ENCODE measurements around the gene MCAM. TPM values are rescaled to one million over a fixed set of nuclear protein-coding genes. Genes with fewer than 3 reads are reported as not detected.

MCAM gene
- total RNA-seq, 4 donors from 2014 or later = 613 to 1,211 (median 746) TPM

DNA sequence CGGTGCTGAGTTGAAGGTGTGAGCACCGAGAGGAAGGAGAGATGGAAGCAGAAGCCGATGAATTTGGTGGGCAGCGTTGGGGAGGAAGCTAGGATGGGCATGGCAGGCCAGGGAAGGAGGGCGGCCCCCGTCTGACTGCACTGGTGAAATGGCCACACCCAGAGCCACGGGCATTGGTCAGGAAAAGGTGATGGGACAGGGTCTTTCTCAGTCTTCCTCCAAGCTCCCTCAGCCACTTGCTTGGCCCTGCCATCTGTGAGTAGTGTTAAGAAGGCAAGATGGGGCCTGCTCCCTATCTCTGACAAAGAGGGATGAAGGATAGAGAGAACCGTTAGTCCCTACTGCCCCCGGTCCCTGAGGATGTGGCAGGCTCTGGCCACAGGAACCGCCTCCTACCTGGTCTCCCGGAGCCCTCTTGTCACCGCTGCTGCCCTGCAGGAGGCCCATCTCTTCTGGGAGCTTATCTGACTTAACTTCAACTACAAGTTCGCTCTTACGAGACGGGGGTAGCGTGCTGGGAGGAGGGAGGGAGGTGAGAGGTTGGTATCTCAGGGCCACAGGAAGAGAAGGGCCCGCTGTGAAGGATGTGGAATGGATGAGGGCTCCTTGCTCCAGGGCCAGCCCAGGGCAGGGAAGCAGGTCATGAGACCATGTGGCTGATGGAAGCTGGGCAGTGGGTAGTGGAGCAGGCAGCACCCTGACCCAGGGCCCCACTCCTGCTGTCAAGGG is 6.8 kb downstream of the MCAM start:
- no peak for ATAC-seq (ENCODE audit: low FRiP score)
- TF ChIP-seq, protein P1, sequence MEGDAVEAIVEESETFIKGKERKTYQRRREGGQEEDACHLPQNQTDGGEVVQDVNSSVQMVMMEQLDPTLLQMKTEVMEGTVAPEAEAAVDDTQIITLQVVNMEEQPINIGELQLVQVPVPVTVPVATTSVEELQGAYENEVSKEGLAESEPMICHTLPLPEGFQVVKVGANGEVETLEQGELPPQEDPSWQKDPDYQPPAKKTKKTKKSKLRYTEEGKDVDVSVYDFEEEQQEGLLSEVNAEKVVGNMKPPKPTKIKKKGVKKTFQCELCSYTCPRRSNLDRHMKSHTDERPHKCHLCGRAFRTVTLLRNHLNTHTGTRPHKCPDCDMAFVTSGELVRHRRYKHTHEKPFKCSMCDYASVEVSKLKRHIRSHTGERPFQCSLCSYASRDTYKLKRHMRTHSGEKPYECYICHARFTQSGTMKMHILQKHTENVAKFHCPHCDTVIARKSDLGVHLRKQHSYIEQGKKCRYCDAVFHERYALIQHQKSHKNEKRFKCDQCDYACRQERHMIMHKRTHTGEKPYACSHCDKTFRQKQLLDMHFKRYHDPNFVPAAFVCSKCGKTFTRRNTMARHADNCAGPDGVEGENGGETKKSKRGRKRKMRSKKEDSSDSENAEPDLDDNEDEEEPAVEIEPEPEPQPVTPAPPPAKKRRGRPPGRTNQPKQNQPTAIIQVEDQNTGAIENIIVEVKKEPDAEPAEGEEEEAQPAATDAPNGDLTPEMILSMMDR (IDR thresholded peaks at IDR 0.05) = no peak
- no peak for DNase-seq (ENCODE audit: low spot score)

DNA sequence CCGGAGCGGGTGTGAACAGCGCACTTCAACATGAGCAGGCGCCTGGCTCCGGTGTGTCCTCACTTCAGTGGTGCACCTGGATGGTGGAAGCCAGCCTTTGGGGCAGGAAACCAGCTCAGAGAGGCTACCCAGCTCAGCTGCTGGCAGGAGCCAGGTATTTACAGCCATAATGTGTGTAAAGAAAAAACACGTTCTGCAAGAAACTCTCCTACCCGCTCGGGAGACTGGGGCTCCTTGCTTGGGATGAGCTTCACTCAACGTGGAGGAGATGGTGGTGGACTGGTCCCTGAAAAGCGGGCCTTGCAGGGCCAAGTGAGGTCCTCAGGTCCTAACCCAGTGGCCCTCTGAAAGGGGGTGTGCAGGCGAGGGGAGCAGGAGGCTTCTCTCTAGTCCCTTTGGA is 7.5 kb downstream of the MCAM start:
- DNase-seq (ENCODE audit: low spot score) = no peak
- TF ChIP-seq, protein P1 (IDR thresholded peaks at IDR 0.05) = no peak

GRCh38 chr11:119307974-119308373 is 9.0 kb downstream of the MCAM start:
- TF ChIP-seq, protein P1 (IDR thresholded peaks at IDR 0.05) = no peak
- ATAC-seq (ENCODE audit: low FRiP score) (no peak), DNase-seq (ENCODE audit: low spot score) (no peak)

More for the DNA sequence above, 7.5 kb downstream of the MCAM start:
- no peak for ATAC-seq (ENCODE audit: low FRiP score)

DNA sequence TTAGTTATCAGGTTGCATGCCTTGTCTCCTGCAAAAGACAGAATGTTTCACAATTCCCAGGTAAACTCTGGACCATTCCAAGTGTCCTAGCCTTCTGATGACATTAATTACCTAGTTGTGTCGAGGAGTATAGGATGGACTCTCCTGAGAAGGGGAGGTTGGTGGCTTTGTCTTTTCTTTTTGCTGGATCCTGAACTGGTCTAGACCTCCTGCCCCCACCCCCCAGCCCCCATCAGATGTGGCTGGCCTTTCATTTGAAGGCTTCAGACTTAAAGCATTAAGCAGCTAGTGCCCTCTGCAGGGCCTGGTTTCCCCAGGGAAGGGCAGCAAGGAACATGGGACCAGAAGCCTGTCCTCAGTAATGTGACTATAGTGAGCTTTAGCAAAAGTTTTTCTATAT is 9.7 kb downstream of the MCAM start:
- ATAC-seq (ENCODE audit: low FRiP score) (no peak), DNase-seq (ENCODE audit: low spot score) (no peak)
- TF ChIP-seq, protein P1 (IDR thresholded peaks at IDR 0.05) = no peak

DNA sequence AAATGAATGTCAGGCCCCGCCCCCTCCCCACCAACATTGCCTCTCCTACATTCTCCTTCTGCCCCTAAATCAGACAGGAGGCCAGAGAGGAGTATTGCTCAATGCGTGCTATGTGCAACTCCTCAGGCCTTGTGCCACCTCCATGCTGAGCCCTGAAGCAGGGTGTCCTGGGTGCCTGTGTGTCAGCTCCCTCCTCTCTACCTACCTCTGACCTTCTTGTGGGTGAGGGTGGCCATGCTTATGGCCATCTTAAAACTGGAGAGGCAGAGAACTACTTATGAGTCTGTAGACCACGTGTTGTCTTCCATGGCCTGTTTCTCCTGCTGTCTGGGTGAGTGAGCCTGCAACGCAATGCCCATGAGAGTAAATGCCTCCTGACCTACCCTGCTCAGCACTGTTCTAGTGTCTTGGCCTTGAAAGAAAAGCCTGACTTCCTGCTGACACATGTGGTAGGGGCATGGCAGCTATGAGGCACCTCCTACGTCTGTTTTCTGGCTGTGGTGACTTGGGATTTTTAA is 10.5 kb downstream of the MCAM start:
- DNase-seq (ENCODE audit: low spot score) (no peak), ATAC-seq (ENCODE audit: low FRiP score) (peak; percentile 52)
- TF ChIP-seq, protein P1 (IDR thresholded peaks at IDR 0.05) = no peak

DNA sequence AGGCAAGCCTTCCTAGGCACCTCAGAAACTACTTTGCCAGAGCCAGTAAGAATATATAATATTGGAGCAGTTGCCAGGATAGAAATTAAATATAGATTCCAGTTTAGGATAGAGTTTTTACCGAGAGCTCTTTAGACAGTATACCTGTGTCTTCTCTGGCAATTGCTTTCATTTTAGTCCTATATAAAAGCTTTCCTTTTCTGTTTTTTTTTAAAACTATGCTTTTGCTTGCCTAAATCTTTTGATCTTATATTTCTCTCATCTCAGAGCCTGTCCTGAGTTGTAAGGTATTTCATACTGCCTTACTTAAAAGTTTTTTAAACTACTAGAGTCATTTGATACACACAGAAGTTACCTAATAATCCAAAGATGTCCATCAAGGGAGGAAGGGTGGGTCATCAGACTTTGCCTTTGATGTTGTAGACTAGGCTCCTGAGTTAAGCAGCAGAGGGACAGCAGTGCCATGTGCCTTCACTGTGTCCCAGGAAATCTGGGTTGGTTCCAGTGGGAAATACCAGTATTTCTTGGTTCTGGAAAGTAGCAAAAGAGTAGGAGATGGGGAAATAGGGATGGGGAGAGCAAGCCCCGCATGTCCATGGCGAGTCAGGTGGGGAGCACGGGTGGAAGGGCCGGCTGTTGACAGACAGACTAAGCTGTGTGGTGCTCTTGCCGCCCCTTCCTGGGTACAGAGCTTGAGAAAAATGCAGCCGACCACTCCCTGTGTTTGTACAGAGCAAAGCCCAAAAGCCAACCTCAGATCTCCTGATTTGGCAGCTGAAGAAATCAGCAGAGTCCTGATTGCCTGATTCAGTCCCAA is 11.2 kb downstream of the MCAM start:
- TF ChIP-seq, protein P1 (IDR thresholded peaks at IDR 0.05) = no peak
- no peak for DNase-seq (ENCODE audit: low spot score)
- ATAC-seq (ENCODE audit: low FRiP score) = peak; percentile 17
